ENCODE data around the gene ZEB1. TPM values are rescaled to one million over a fixed set of nuclear protein-coding genes. Genes with fewer than 3 reads are reported as not detected.

The ZEB1 gene
- total RNA-seq, 1 experiment from 2014 or later = 0.39 TPM

DNA sequence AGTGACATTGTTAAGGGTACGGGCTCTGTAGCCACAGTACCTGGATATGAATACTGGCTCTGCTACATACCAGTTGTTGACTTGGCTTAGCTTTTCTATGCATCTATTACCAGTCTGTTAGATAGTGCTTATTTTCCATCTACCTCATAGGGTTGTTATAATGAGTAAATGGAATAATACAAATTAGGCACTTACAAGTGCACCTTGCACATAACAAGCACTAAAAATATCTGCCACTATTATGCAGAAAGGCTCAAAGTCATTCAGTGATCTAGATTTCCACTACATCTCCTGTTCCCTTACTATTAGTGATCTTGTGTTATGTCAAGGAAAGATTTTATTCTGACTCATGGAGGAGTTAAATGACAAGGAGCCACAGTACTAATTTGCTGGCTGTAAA, 27.9 kb upstream of the ZEB1 start:
- Histone ChIP-seq H3K27ac (ENCODE audit: insufficient read length, low read depth, low read length) (no peak overlapping the region), H2AK5ac (ENCODE audit: insufficient read length, low read length) (no peak overlapping the region), H2BK20ac (ENCODE audit: low read depth, low read length, poor library complexity, severe bottlenecking) (no peak overlapping the region), H3K18ac (ENCODE audit: insufficient read length, low read depth, low read length) (no peak overlapping the region), H3K23ac (ENCODE audit: insufficient read length, low read depth, low read length) (no peak overlapping the region), H3K4me1 (ENCODE audit: insufficient read depth, low read length) (no peaks in the 10 kb centered on the region), H3K79me1 (ENCODE audit: insufficient read depth, low read depth, low read length, poor library complexity, severe bottlenecking) (no peaks in the 10 kb centered on the region), H3K14ac (ENCODE audit: insufficient read depth, low read length) (no peak overlapping the region), H4K91ac (ENCODE audit: insufficient read length, low read depth, low read length) (no peak overlapping the region), H3K79me2 (ENCODE audit: insufficient read depth, low read length) (no peaks in the 10 kb centered on the region), H4K5ac (ENCODE audit: insufficient read length, low read depth, low read length) (no peak overlapping the region), H2BK5ac (ENCODE audit: insufficient read length, low read length) (no peak overlapping the region), H4K20me1 (ENCODE audit: control insufficient read depth, insufficient read depth, insufficient read length) (no peaks in the 10 kb centered on the region), H3K27me3 (ENCODE audit: insufficient read depth, low read length) (no peaks in the 10 kb centered on the region), H2BK15ac (ENCODE audit: low read depth, low read length) (no peak overlapping the region), H3K56ac (ENCODE audit: insufficient read length, low read depth, low read length) (no peak overlapping the region), H3K4ac (ENCODE audit: low read depth, low read length) (no peak overlapping the region), H3T11ph (ENCODE audit: low read length) (no peak overlapping the region), H3K9me3 (ENCODE audit: control insufficient read depth, low read depth, low read length) (no peaks in the 10 kb centered on the region), H3K23me2 (ENCODE audit: insufficient read length, low read depth, low read length, poor library complexity, severe bottlenecking) (no peaks in the 10 kb centered on the region), H3K4me2 (ENCODE audit: insufficient read depth, insufficient read length, low read length) (no peak overlapping the region), H4K8ac (replicated peaks; ENCODE audit: insufficient read length, low read depth, low read length) (no peak overlapping the region), H2AFZ (ENCODE audit: low read length) (no peak overlapping the region), H3K9ac (ENCODE audit: extremely low read depth, insufficient read length, low read length) (no peak overlapping the region), H2BK120ac (ENCODE audit: low read depth, low read length, poor library complexity, severe bottlenecking) (no peak overlapping the region), H2BK12ac (ENCODE audit: insufficient read length, low read depth, low read length) (no peak overlapping the region)
- Mint-ChIP-seq H3K4me1 (no peaks in the 10 kb centered on the region), H3K9me3 (peaks cover 0 to 6% of the 10 kb centered on the region in 2 experiments; a peak in 2 of 5 replicates), H3K36me3 (ENCODE audit: insufficient read depth in 1 of 3, low read depth in 3 of 3) (no peaks in the 10 kb centered on the region; a peak in 1 of 7 replicates), H3K27ac (no peak overlapping the region), H3K4me3 (no peak overlapping the region), H3K27me3 (ENCODE audit: low read depth) (no peaks in the 10 kb centered on the region)
- WGBS (ENCODE audit: extremely low coverage, insufficient read length, low lambda C conversion rate) = no CpG with 5 or more reads among the region's 1 CpG
- TF ChIP-seq, protein P1, sequence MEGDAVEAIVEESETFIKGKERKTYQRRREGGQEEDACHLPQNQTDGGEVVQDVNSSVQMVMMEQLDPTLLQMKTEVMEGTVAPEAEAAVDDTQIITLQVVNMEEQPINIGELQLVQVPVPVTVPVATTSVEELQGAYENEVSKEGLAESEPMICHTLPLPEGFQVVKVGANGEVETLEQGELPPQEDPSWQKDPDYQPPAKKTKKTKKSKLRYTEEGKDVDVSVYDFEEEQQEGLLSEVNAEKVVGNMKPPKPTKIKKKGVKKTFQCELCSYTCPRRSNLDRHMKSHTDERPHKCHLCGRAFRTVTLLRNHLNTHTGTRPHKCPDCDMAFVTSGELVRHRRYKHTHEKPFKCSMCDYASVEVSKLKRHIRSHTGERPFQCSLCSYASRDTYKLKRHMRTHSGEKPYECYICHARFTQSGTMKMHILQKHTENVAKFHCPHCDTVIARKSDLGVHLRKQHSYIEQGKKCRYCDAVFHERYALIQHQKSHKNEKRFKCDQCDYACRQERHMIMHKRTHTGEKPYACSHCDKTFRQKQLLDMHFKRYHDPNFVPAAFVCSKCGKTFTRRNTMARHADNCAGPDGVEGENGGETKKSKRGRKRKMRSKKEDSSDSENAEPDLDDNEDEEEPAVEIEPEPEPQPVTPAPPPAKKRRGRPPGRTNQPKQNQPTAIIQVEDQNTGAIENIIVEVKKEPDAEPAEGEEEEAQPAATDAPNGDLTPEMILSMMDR (conservative IDR thresholded peaks at IDR 0.05) = no peak
- DNase-seq = no peak
